Activated CD4-positive, alpha-beta T cell treated with anti-CD3 and anti-CD28 coated beads for 48 hours (primary cell): ENCODE measurements around the gene MCFD2.

Source experiments
- DNase-seq: peaks from one replicate; pipeline ENCODE4 v3.0.0-alpha.2; 2020

Gene MCFD2

GRCh38 chr2:46871976-46872381, 43.6 kb downstream of the MCFD2 start:
- DNase-seq = peak; percentile 11

- no peak for DNase-seq
These were observed 45.4 kb downstream of the MCFD2 start for GRCh38 chr2:46870051-46870839.

GRCh38 chr2:46869621-46870020, 46.0 kb downstream of the MCFD2 start:
- no peak for DNase-seq

- no peak for DNase-seq
These were observed 48.8 kb downstream of the MCFD2 start for GRCh38 chr2:46866770-46867246.

- DNase-seq = no peak
These were observed 50.2 kb downstream of the MCFD2 start for GRCh38 chr2:46865181-46865970.

GRCh38 chr2:46863882-46864281, 51.7 kb downstream of the MCFD2 start:
- DNase-seq = no peak

- DNase-seq = no peak
These were observed 53.1 kb downstream of the MCFD2 start for GRCh38 chr2:46862514-46862913.

GRCh38 chr2:46861916-46862315, 53.7 kb downstream of the MCFD2 start:
- no peak for DNase-seq

- no peak for DNase-seq
These were observed 56.1 kb downstream of the MCFD2 start for GRCh38 chr2:46859482-46859881.

- no peak for DNase-seq
These were observed 56.9 kb downstream of the MCFD2 start for GRCh38 chr2:46858702-46859090.

GRCh38 chr2:46857871-46858701, 57.5 kb downstream of the MCFD2 start:
- DNase-seq = no peak

- DNase-seq = no peak
These were observed 59.3 kb downstream of the MCFD2 start for GRCh38 chr2:46856336-46856735.

- DNase-seq = no peak
These were observed 59.8 kb downstream of the MCFD2 start for GRCh38 chr2:46855805-46856204.

GRCh38 chr2:46854260-46854659, 61.3 kb downstream of the MCFD2 start:
- no peak for DNase-seq

- no peak for DNase-seq
These were observed 63.0 kb downstream of the MCFD2 start for GRCh38 chr2:46852598-46852997.

- no peak for DNase-seq
These were observed 63.5 kb downstream of the MCFD2 start for GRCh38 chr2:46852124-46852523.
